Measurements from ENCODE around the gene TAS1R1. TPM values are rescaled to one million over a fixed set of nuclear protein-coding genes. Genes with fewer than 3 reads are reported as not detected.

TAS1R1 gene
- total RNA-seq, 1 donor from 2014 or later, result not detected

- Mint-ChIP-seq H3K4me3 (ENCODE audit: low read depth) (peak overlapping the region; percentile 60), H3K27ac (peak overlapping the region; percentile 89), H3K4me1 (ENCODE audit: low read depth) (peaks cover 28% of the 10 kb centered on the region), H3K36me3 (ENCODE audit: insufficient read depth) (peaks cover 1% of the 10 kb centered on the region), H3K27me3 (no peaks in the 10 kb centered on the region), H3K9me3 (ENCODE audit: low read depth) (no peaks in the 10 kb centered on the region)
- DNase-seq (ENCODE audit: low spot score, unreplicated experiment), result no peak
- no peak for TF ChIP-seq CTCF (IDR thresholded peaks at IDR 0.05; ENCODE audit: unreplicated experiment)
These were observed 27.3 kb downstream of the TAS1R1 start for GRCh38 chr1:6582370-6582769.

- Mint-ChIP-seq H3K9me3 (ENCODE audit: low read depth) (no peaks in the 10 kb centered on the region), H3K4me1 (ENCODE audit: low read depth) (peaks cover 24% of the 10 kb centered on the region), H3K36me3 (ENCODE audit: insufficient read depth) (peaks cover 1% of the 10 kb centered on the region), H3K27ac (peak overlapping the region; percentile 74), H3K27me3 (no peaks in the 10 kb centered on the region), H3K4me3 (ENCODE audit: low read depth) (peak overlapping the region; percentile 1)
- DNase-seq (ENCODE audit: low spot score, unreplicated experiment), result no peak
- peak; percentile 22 for TF ChIP-seq CTCF (IDR thresholded peaks at IDR 0.05; ENCODE audit: unreplicated experiment)
These were observed 29.3 kb downstream of the TAS1R1 start for GRCh38 chr1:6584126-6585080.

GRCh38 chr1:6585081-6585722 lies 30.1 kb downstream of the TAS1R1 start:
- Mint-ChIP-seq H3K27ac (peak overlapping the region; percentile 74), H3K27me3 (no peaks in the 10 kb centered on the region), H3K4me1 (ENCODE audit: low read depth) (peaks cover 21% of the 10 kb centered on the region), H3K9me3 (ENCODE audit: low read depth) (no peaks in the 10 kb centered on the region), H3K4me3 (ENCODE audit: low read depth) (peak overlapping the region; percentile 1), H3K36me3 (ENCODE audit: insufficient read depth) (peaks cover 1% of the 10 kb centered on the region)
- no peak for TF ChIP-seq CTCF (IDR thresholded peaks at IDR 0.05; ENCODE audit: unreplicated experiment)
- DNase-seq (ENCODE audit: low spot score, unreplicated experiment), result no peak

GRCh38 chr1:6585841-6586240 lies 30.7 kb downstream of the TAS1R1 start:
- H3K36me3 Mint-ChIP-seq (ENCODE audit: insufficient read depth), result peaks cover 4% of the 10 kb centered on the region
- no peaks in the 10 kb centered on the region for H3K27me3 Mint-ChIP-seq
- no peak for DNase-seq (ENCODE audit: low spot score, unreplicated experiment)
- peaks cover 16% of the 10 kb centered on the region for H3K4me1 Mint-ChIP-seq (ENCODE audit: low read depth)
- no peak overlapping the region for H3K27ac Mint-ChIP-seq
- no peaks in the 10 kb centered on the region for H3K9me3 Mint-ChIP-seq (ENCODE audit: low read depth)
- TF ChIP-seq CTCF (IDR thresholded peaks at IDR 0.05; ENCODE audit: unreplicated experiment), result no peak
- H3K4me3 Mint-ChIP-seq (ENCODE audit: low read depth), result no peak overlapping the region

GRCh38 chr1:6586404-6586816 lies 31.3 kb downstream of the TAS1R1 start:
- peaks cover 12% of the 10 kb centered on the region for H3K4me1 Mint-ChIP-seq (ENCODE audit: low read depth)
- H3K4me3 Mint-ChIP-seq (ENCODE audit: low read depth), result no peak overlapping the region
- H3K27ac Mint-ChIP-seq, result peak overlapping the region; percentile 37
- no peaks in the 10 kb centered on the region for H3K27me3 Mint-ChIP-seq
- H3K9me3 Mint-ChIP-seq (ENCODE audit: low read depth), result no peaks in the 10 kb centered on the region
- peaks cover 4% of the 10 kb centered on the region for H3K36me3 Mint-ChIP-seq (ENCODE audit: insufficient read depth)
- DNase-seq (ENCODE audit: low spot score, unreplicated experiment), result no peak
- TF ChIP-seq CTCF (IDR thresholded peaks at IDR 0.05; ENCODE audit: unreplicated experiment), result no peak
